ENCODE results near the gene CYP3A5. TPM values are rescaled to one million over a fixed set of nuclear protein-coding genes. Genes with fewer than 3 reads are reported as not detected.

The CYP3A5 gene
- polyA plus RNA-seq, 2 donors = 16.1 to 51.2 TPM

- Histone ChIP-seq H3K36me3 (ENCODE audit: control insufficient read depth in 2 of 2, insufficient read depth in 2 of 2, low read length in 1 of 2) (peaks cover 0 to 2% of the 10 kb centered on the region in 2 donors), H3K27me3 (ENCODE audit: control insufficient read depth in 1 of 2, insufficient read depth in 2 of 2, low read length in 2 of 2) (no peaks in the 10 kb centered on the region), H3K27ac (ENCODE audit: low read depth in 2 of 2, low read length in 1 of 2) (no peak overlapping the region), H3K4me1 (ENCODE audit: control insufficient read depth in 2 of 2, insufficient read depth in 2 of 2, low read length in 1 of 2) (no peaks in the 10 kb centered on the region), H3K9me3 (ENCODE audit: control insufficient read depth in 2 of 2, insufficient read depth in 1 of 2, low read depth in 1 of 2, low read length in 1 of 2) (no peaks in the 10 kb centered on the region), H3K4me3 (ENCODE audit: low read depth in 1 of 2, low read length in 2 of 2) (no peak overlapping the region)
- WGBS, 2 donors = 94 to 97% methylated on average over 7 of the region's 7 CpGs
Observed at GRCh38 chr7:99605527-99605926, 74.3 kb downstream of the CYP3A5 start.

GRCh38 chr7:99601656-99602310, 78.0 kb downstream of the CYP3A5 start:
- H3K4me3 ChIP-seq (ENCODE audit: low read depth in 1 of 2, low read length in 2 of 2) = no peak overlapping the region
- WGBS, 2 donors = 76 to 79% methylated on average over 7 of the region's 7 CpGs
- no peaks in the 10 kb centered on the region for H3K36me3 ChIP-seq (ENCODE audit: control insufficient read depth in 2 of 2, insufficient read depth in 2 of 2, low read length in 1 of 2)
- no peak overlapping the region for H3K27ac ChIP-seq (ENCODE audit: low read depth in 2 of 2, low read length in 1 of 2)
- no peaks in the 10 kb centered on the region for H3K9me3 ChIP-seq (ENCODE audit: control insufficient read depth in 2 of 2, insufficient read depth in 1 of 2, low read depth in 1 of 2, low read length in 1 of 2)
- no peaks in the 10 kb centered on the region for H3K4me1 ChIP-seq (ENCODE audit: control insufficient read depth in 2 of 2, insufficient read depth in 2 of 2, low read length in 1 of 2)
- no peaks in the 10 kb centered on the region for H3K27me3 ChIP-seq (ENCODE audit: control insufficient read depth in 1 of 2, insufficient read depth in 2 of 2, low read length in 2 of 2)

- H3K4me1 ChIP-seq (ENCODE audit: control insufficient read depth in 2 of 2, insufficient read depth in 2 of 2, low read length in 1 of 2) = no peaks in the 10 kb centered on the region
- no peaks in the 10 kb centered on the region for H3K9me3 ChIP-seq (ENCODE audit: control insufficient read depth in 2 of 2, insufficient read depth in 1 of 2, low read depth in 1 of 2, low read length in 1 of 2)
- no peak overlapping the region for H3K27ac ChIP-seq (ENCODE audit: low read depth in 2 of 2, low read length in 1 of 2)
- H3K36me3 ChIP-seq (ENCODE audit: control insufficient read depth in 2 of 2, insufficient read depth in 2 of 2, low read length in 1 of 2) = no peaks in the 10 kb centered on the region
- 80 to 81% methylated on average over 4 of the region's 4 CpGs for WGBS, 2 donors
- H3K27me3 ChIP-seq (ENCODE audit: control insufficient read depth in 1 of 2, insufficient read depth in 2 of 2, low read length in 2 of 2) = no peaks in the 10 kb centered on the region
- H3K4me3 ChIP-seq (ENCODE audit: low read depth in 1 of 2, low read length in 2 of 2) = no peak overlapping the region
Observed at GRCh38 chr7:99599836-99600235, 80.0 kb downstream of the CYP3A5 start.

Other genes with a start within 250 kb of the CYP3A5 start
- 1 to 10 TPM; 3.2 to 3.6 TPM for gene PTCD1, start 241.2 kb downstream of the CYP3A5 start, polyA plus RNA-seq
- 10 to 100 TPM; 22.5 to 24.3 TPM for gene CPSF4, start 241.1 kb downstream of the CYP3A5 start, polyA plus RNA-seq
- 1,000 to 10,000 TPM; 1,217 to 1,445 TPM for gene ATP5MF, start 213.8 kb downstream of the CYP3A5 start, polyA plus RNA-seq
- 10 to 100 TPM in 1 of 2 donors, 1 to 10 TPM in 1; 4.7 to 11.3 TPM for gene ZNF789, start 207.1 kb downstream of the CYP3A5 start, polyA plus RNA-seq
- gene ZNF394, start 179.7 kb downstream of the CYP3A5 start, polyA plus RNA-seq = 10 to 100 TPM; 15.2 to 19.8 TPM
- 1 to 10 TPM; 2.2 to 2.5 TPM for gene ZKSCAN5, start 175.3 kb downstream of the CYP3A5 start, polyA plus RNA-seq
- gene FAM200A, start 127.9 kb downstream of the CYP3A5 start, polyA plus RNA-seq = 1 to 10 TPM; 2.8 to 3.8 TPM
- gene ZNF655, start 121.4 kb downstream of the CYP3A5 start, polyA plus RNA-seq = 10 to 100 TPM; 56.9 to 80.5 TPM
- under 1 TPM; 0.66 to 0.96 TPM for gene TMEM225B, start 81.7 kb downstream of the CYP3A5 start, polyA plus RNA-seq
- 1 to 10 TPM; 4.4 to 4.5 TPM for gene ZSCAN25, start 63.0 kb downstream of the CYP3A5 start, polyA plus RNA-seq
- gene CYP3A7, start 55.2 kb upstream of the CYP3A5 start, polyA plus RNA-seq = under 1 TPM in 1 of 2 donors, not detected in 1; 0.02 TPM
- under 1 TPM; 0.16 to 0.20 TPM for gene CYP3A4, start 104.2 kb upstream of the CYP3A5 start, polyA plus RNA-seq
- not detected for gene CYP3A43, start 148.0 kb upstream of the CYP3A5 start, polyA plus RNA-seq
- not detected for gene OR2AE1, start 197.0 kb upstream of the CYP3A5 start, polyA plus RNA-seq
- gene TRIM4, start 239.5 kb upstream of the CYP3A5 start, polyA plus RNA-seq = 10 to 100 TPM in 1 of 2 donors, 1 to 10 TPM in 1; 9.4 to 11.8 TPM
- gene GJC3, start 249.6 kb upstream of the CYP3A5 start, polyA plus RNA-seq = not detected